Fibroblast of peridontal ligament (primary cell): ENCODE results near the gene EML6.
"Not testable (repeated sequence)": the region's sequence is repeated elsewhere in the genome, so short reads cannot be mapped to it uniquely, and the experiment has no call there.

ENCODE experiments used
- DNase-seq: peaks from one replicate; pipeline ENCODE4 v3.0.0-alpha.2; 2010; ENCODE audit errors: extremely low read depth

The EML6 gene

GRCh38 chr2:54723131-54723995 lies at the start of gene EML6:
TSS of gene EML6 (plus strand) at chr2:54723662. CDS start at chr2:54725062, 1,400 bp downstream.
- DNase-seq, result peak; percentile 96

DNA sequence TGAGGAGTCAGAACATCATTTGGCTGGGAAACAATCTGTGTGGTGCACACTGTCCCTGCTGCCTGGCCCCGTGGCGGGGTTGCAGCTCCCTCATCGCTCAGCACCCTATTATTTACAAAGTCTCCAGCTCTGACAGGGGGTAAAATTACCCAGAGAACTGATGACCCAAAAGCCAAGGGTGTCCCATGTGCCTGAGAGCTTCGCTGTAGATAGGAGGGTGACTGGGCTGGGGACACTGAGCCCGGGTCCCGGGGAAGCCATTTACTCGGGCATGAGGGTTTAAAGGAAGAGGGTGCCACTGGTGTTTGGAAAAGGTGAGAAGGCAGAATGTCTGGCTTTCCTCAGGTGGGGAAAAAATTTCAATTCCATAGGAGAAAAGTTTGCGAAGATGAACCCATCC lies 48.2 kb upstream of the EML6 start:
- no peak for DNase-seq

DNA sequence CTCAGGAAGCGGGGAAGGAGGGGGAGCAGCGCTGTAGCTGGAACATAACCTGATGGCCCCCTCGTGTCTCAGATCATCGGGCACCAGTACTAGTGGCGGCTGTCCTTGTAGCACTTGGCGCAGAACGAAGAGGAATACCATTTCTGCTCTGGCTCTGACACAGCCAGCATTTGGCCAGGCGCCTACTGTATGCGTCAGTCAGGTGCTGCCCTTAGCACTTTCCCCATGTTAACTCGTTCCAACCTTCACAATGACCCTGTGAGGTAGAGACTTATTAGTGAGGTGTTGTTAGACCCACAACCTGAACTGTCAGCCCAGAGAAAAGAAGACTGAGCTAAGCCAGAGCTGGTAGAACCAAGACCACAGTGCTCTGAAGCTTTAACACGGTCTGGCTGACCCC lies 47.7 kb upstream of the EML6 start:
- no peak for DNase-seq

GRCh38 chr2:54676656-54677055 lies 46.8 kb upstream of the EML6 start:
- DNase-seq, result peak; percentile 77

GRCh38 chr2:54677476-54678265 lies 45.8 kb upstream of the EML6 start:
- no peak for DNase-seq

DNA sequence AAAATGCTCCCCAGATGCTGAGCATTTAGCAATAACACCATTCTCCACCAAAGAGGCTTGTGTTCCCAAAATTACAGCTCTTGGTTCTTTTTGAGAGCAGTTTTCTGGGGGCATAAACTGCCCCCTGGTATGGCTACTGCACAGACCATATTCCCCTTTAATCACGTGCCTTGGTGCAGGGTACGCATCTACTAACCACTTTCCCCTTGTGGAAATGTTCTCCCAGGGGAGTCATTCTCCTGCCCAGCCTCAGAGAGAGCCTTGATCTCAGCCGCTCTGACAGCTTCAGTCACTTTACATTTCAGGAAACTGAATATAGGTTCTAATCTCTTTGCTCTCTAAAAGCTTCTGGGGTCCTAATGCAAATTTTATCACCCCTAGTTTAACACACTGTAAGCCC lies 44.7 kb upstream of the EML6 start:
- no peak for DNase-seq

- DNase-seq, result peak; percentile 55
Measured at GRCh38 chr2:54680397-54681041, 42.9 kb upstream of the EML6 start.

GRCh38 chr2:54681416-54681815 lies 42.0 kb upstream of the EML6 start:
- DNase-seq, result no peak

DNA sequence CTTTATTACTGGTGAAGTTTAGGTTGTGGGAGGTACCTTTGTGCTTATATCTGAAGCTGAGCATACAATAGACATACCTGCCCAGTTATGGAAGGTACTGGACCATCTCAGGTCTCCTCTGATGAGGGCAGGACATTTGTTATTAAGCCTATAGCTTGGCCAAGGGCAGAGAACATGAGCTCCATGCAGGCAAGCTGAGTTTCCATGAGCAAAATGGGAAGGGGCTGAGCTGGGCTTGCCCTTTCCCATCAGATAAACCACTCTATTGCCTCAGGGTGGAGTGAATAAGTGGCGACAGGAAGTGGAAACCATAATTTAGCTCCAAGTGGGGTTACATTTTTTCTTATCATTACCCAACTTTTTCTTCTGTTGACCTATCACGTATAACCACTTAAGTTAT lies 39.9 kb upstream of the EML6 start:
- no peak for DNase-seq

GRCh38 chr2:54685263-54685775 lies 38.1 kb upstream of the EML6 start:
- DNase-seq, result no peak

DNA sequence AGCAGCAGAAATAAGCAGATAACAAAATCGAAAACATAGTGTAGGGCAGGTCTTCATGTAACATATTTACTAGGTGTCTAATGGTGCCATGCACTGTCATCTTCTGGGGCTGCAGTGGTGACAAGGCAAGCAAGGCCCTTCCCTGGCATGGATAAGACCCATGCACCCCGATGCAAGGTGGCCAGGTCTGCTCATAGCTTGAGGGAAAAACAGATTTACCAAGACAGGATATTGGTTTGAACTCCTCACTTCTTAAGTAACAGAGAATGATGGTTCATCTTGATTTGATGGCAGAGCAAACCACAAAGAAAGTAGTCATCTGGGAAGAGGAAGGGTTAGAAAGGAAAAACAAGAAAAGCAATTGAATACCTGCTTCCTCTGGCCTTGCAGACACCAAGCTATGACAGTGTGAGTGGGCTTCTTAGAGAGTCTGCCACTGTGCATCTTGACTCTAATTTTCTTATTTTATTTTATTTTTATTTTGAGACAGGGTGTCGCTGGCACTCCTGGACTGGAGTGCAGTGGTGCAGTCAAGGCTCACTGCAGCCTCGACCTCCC lies 35.8 kb upstream of the EML6 start:
- no peak for DNase-seq

- no peak for DNase-seq
Measured at GRCh38 chr2:54691445-54692135, 31.9 kb upstream of the EML6 start.

GRCh38 chr2:54692556-54692955 lies 30.9 kb upstream of the EML6 start:
- no peak for DNase-seq

DNA sequence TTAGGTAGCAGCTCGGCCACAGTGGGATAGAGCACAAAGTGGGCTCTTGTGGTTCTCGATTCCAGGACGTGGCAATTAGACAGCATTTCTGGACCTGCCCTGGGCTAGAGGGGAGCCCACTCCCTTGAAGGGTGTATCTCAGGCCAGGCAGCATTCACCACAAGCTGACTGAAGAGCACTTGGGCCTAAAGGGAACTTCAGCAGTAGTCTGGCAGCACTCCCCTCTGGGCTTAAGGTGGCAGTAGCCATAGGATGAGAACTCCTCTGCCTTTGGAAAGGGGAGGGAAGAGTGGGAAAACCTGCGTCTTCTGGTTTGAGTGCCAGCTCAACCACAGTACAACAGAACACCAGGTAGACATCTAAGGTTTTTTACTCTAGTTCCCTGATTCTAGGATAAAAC lies 28.1 kb upstream of the EML6 start:
- DNase-seq, result no peak

DNA sequence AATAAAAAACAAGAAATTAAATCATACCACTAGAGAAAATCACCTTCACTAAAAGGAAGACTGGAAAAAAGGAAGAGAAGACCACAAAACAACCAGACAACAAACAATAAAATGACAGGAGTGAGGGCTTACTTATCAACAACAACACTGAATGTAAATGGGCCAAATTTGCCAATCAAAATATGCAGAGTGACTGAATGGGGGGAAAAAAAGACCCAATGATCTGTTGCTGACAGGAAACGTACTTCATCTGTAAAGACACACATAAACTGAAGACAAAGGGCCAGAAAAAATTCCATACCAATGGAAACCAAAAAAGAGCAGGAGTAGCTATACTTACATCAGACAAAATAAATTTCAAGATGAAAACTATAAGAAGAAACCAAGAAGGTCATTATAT lies 25.5 kb upstream of the EML6 start:
- DNase-seq, result no peak

DNA sequence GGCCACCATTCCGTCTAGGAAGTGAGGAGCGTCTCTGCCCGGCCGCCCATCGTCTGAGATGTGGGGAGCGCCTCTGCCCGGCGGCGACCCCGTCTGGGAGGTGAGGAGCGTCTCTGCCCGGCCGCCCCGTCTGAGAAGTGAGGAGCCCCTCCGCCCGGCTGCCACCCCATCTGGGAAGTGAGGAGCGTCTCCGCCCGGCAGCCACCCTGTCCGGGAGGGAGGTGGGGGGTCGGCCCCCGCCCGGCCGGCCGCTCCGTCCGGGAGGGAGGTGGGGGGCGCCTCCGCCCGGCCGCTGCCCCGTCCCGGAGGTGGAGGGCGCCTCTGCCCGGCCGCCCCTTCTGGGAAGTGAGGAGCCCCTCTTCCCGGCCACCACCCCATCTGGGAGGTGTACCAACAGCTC lies 24.5 kb upstream of the EML6 start:
- not testable (repeated sequence) for DNase-seq

DNA sequence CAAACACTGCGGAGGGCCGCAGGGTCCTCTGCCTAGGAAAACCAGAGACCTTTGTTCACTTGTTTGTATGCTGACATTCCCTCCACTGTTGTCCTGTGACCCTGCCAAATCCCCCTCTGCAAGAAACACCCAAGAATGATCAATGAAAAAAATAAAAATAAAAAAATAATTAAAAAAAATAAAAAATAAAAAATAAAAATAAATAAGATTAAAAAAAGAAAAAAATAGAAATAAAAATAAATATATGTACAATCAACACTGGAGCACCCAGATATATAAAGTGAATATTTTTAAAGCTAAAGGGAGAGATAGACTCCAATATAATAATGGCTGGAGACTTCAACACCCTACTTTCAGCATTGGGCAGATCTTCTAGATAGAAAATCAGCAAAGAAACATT lies 23.8 kb upstream of the EML6 start:
- DNase-seq, result no peak

GRCh38 chr2:54701029-54701428 lies 22.4 kb upstream of the EML6 start:
- DNase-seq, result no peak

GRCh38 chr2:54704238-54704637 lies 19.2 kb upstream of the EML6 start:
- DNase-seq, result no peak

- peak; percentile 87 for DNase-seq
Measured at GRCh38 chr2:54704688-54705605, 18.5 kb upstream of the EML6 start.
